ENCODE data around the gene SLC38A6.

DNA sequence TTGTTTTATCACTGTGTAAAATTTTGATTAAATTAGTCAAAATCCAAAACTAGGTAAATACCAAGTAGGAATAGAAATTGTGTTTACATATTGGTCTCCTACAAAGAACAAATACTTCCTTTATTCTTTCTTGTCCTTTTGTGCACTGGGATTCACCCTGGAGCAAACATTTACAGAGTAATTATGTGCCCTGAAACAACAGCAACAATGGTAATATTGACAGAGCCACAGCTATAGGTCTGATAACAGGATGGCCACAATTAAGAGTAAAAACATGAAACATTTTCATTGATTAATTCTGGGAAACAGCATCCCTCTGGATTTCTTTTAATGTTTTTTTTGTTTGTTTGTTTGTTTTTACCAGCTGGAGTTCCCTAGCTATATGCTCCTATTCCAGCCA lies 61.2 kb downstream of the SLC38A6 start:
- TF ChIP-seq, protein P1, sequence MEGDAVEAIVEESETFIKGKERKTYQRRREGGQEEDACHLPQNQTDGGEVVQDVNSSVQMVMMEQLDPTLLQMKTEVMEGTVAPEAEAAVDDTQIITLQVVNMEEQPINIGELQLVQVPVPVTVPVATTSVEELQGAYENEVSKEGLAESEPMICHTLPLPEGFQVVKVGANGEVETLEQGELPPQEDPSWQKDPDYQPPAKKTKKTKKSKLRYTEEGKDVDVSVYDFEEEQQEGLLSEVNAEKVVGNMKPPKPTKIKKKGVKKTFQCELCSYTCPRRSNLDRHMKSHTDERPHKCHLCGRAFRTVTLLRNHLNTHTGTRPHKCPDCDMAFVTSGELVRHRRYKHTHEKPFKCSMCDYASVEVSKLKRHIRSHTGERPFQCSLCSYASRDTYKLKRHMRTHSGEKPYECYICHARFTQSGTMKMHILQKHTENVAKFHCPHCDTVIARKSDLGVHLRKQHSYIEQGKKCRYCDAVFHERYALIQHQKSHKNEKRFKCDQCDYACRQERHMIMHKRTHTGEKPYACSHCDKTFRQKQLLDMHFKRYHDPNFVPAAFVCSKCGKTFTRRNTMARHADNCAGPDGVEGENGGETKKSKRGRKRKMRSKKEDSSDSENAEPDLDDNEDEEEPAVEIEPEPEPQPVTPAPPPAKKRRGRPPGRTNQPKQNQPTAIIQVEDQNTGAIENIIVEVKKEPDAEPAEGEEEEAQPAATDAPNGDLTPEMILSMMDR (IDR thresholded peaks at IDR 0.05; ENCODE audit: poor library complexity, severe bottlenecking): no peak
- TF ChIP-seq POLR2AphosphoS5 (IDR thresholded peaks at IDR 0.05) (no peak), SMC3 (conservative IDR thresholded peaks at IDR 0.05; ENCODE audit: poor library complexity) (no peak), EP300 (conservative IDR thresholded peaks at IDR 0.05; ENCODE audit: poor library complexity, severe bottlenecking) (no peak)

All from neural cell (in vitro differentiated cells).